H1 (cell line): Measurements from ENCODE around the gene CCDC183. TPM values are rescaled to one million over a fixed set of nuclear protein-coding genes. Genes with fewer than 3 reads are reported as not detected.

ENCODE experiments used
- CTCF ChIA-PET: fragments of 300-600 bp; sonication (Branson Sonifier 250); formaldehyde crosslinking; loops from one replicate; lab custom pipeline; 2021; ENCODE audit not compliant: partially characterized antibody; lab: Charles Lee
- POLR2A ChIA-PET: fragments of 300-600 bp; sonication (Branson Sonifier 250); formaldehyde crosslinking; loops from one replicate; lab custom pipeline; 2021; ENCODE audit warnings: inconsistent platforms; ENCODE audit not compliant: partially characterized antibody; lab: Charles Lee
- DNase-seq, 2 experiments: peaks; one replicate each; pipeline versions ENCODE4 v3.0.0 to v3.0.0-alpha.2; 2010 to 2022; ENCODE audit warnings: low spot score in 2 of 2, low read depth in 1 of 2, mixed read lengths in 1 of 2
- FAIRE-seq: peaks from 2 replicates; lab custom pipeline; 2011; peaks lifted over from hg19 to GRCh38; lab: Jason Lieb, UNC
- H2AFZ ChIP-seq: 2 replicates; pipeline ENCODE4 v1.8.1; 2012; ENCODE audit warnings: low read length, inconsistent platforms
- H2AK5ac ChIP-seq: 2 replicates; pipeline ENCODE4 v1.6.1; 2013; ENCODE audit warnings: low read depth, low read length
- H2BK120ac ChIP-seq: replicated peaks from 2 replicates; pipeline ENCODE3; 2013; ENCODE audit warnings: low read depth, low read length, inconsistent platforms
- H2BK12ac ChIP-seq: 2 replicates; pipeline ENCODE4 v1.6.1; 2013; ENCODE audit warnings: low read depth, low read length
- H2BK15ac ChIP-seq: 2 replicates; pipeline ENCODE4 v1.6.1; 2013; ENCODE audit warnings: low read length
- H2BK20ac ChIP-seq: 2 replicates; pipeline ENCODE4 v1.6.1; 2013; ENCODE audit warnings: low read length
- H2BK5ac ChIP-seq: 2 replicates; pipeline ENCODE4 v1.6.1; 2013; ENCODE audit warnings: low read depth, low read length
- H3K14ac ChIP-seq: 2 replicates; pipeline ENCODE4 v1.6.1; 2013; ENCODE audit warnings: inconsistent platforms; ENCODE audit not compliant: insufficient read length
- H3K18ac ChIP-seq: 2 replicates; pipeline ENCODE4 v1.6.1; 2013; ENCODE audit warnings: low read length; ENCODE audit errors: extremely low read depth
- H3K23ac ChIP-seq: 2 replicates; pipeline ENCODE4 v1.6.1; 2013; ENCODE audit warnings: inconsistent platforms; ENCODE audit not compliant: insufficient read length
- H3K23me2 ChIP-seq: 2 replicates; pipeline ENCODE4 v1.6.1; 2013; ENCODE audit warnings: low read depth, low read length
- H3K27ac ChIP-seq: 2 replicates; pipeline ENCODE4 v1.6.1; 2011; ENCODE audit warnings: low read depth, low read length, inconsistent platforms
- H3K27me3 ChIP-seq, 4 experiments: replicated peaks in 1 of 4; 1 replicate in 1 of 4; 2 replicates in 3 of 4; pipeline versions ENCODE4 v1.6.1 to v1.8.1; 2011 to 2013; ENCODE audit warnings: low read length in 3 of 4, mild to moderate bottlenecking in 3 of 4, inconsistent platforms in 2 of 4, mixed read lengths in 2 of 4, moderate library complexity in 1 of 4; ENCODE audit not compliant: control insufficient read depth in 3 of 4, insufficient read depth in 3 of 4; ENCODE audit errors: extremely low read depth in 1 of 4
- H3K36me3 ChIP-seq, 4 experiments: 2 replicates each; pipeline versions ENCODE4 v1.6.1 to v1.8.1; 2011 to 2013; ENCODE audit warnings: mild to moderate bottlenecking in 4 of 4, low read length in 3 of 4, moderate library complexity in 2 of 4, control low read depth in 1 of 4, inconsistent platforms in 1 of 4; ENCODE audit not compliant: insufficient read depth in 4 of 4, control insufficient read depth in 2 of 4
- H3K4ac ChIP-seq: replicated peaks from 2 replicates; pipeline ENCODE3; 2013; ENCODE audit warnings: low read length, low read depth, mixed read lengths, inconsistent platforms; ENCODE audit not compliant: insufficient read length
- H3K4me1 ChIP-seq, 4 experiments: replicated peaks in 1 of 4; 1 replicate in 1 of 4; 2 replicates in 3 of 4; pipeline versions ENCODE4 v1.6.1 to v1.8.1; 2011 to 2013; ENCODE audit warnings: low read length in 3 of 4, inconsistent platforms in 2 of 4, mixed read lengths in 1 of 4; ENCODE audit not compliant: insufficient read depth in 4 of 4, control insufficient read depth in 3 of 4
- H3K4me2 ChIP-seq, 2 experiments: 2 replicates each; pipeline versions ENCODE4 v1.6.1 to v1.8.1; 2011 to 2013; ENCODE audit warnings: low read depth in 2 of 2, low read length in 2 of 2, control low read depth in 1 of 2, inconsistent platforms in 1 of 2, mild to moderate bottlenecking in 1 of 2; ENCODE audit not compliant: insufficient read depth in 1 of 2
- H3K4me3 ChIP-seq, 4 experiments: fragments of 200-600, 300-600 bp in 1 of 4; sonication (generic), shearing (Covaris generic), sonication (Bioruptor Twin) in 1 of 4; 2 replicates each; pipeline versions ENCODE4 v1.5.1 to v1.8.1; 2011 to 2016; ENCODE audit warnings: low read length in 4 of 4, low read depth in 3 of 4, control low read depth in 2 of 4, inconsistent platforms in 2 of 4, mild to moderate bottlenecking in 2 of 4, mixed read lengths in 1 of 4, moderate library complexity in 1 of 4; ENCODE audit not compliant: insufficient read depth in 2 of 4; ENCODE audit errors: extremely low read depth in 1 of 4
- H3K56ac ChIP-seq: replicated peaks from 2 replicates; pipeline ENCODE3; 2013; ENCODE audit warnings: low read depth, mild to moderate bottlenecking, mixed read lengths, low read length, inconsistent platforms; ENCODE audit not compliant: insufficient read length
- H3K79me1 ChIP-seq: 2 replicates; pipeline ENCODE4 v1.6.1; 2013; ENCODE audit warnings: low read depth, low read length, control low read depth
- H3K79me2 ChIP-seq, 2 experiments: 2 replicates each; pipeline versions ENCODE4 v1.6.1 to v1.8.1; 2012 to 2013; ENCODE audit warnings: low read length in 2 of 2, mild to moderate bottlenecking in 2 of 2, inconsistent platforms in 1 of 2; ENCODE audit not compliant: insufficient read depth in 2 of 2, control insufficient read depth in 1 of 2
- H3K9ac ChIP-seq, 4 experiments: replicated peaks in 1 of 4; 1 replicate in 1 of 4; 2 replicates in 3 of 4; pipeline versions ENCODE4 v1.6.1 to v1.8.1; 2011 to 2013; ENCODE audit warnings: low read depth in 3 of 4, low read length in 3 of 4, control low read depth in 2 of 4, mild to moderate bottlenecking in 2 of 4, moderate library complexity in 2 of 4, inconsistent platforms in 1 of 4; ENCODE audit errors: extremely low read depth in 1 of 4
- H3K9me3 ChIP-seq, 2 experiments: 2 replicates each; pipeline versions ENCODE4 v1.6.1 to v1.8.1; 2012 to 2013; ENCODE audit warnings: mild to moderate bottlenecking in 2 of 2, moderate library complexity in 2 of 2, control low read depth in 1 of 2, inconsistent platforms in 1 of 2, low read depth in 1 of 2, low read length in 1 of 2, mixed read lengths in 1 of 2; ENCODE audit not compliant: insufficient read depth in 2 of 2
- H4K20me1 ChIP-seq, 2 experiments: replicated peaks in 1 of 2; 2 replicates each; pipeline versions ENCODE3 to v1.8.1; 2011 to 2013; ENCODE audit warnings: inconsistent platforms in 2 of 2, low read length in 2 of 2, mild to moderate bottlenecking in 1 of 2; ENCODE audit not compliant: insufficient read depth in 2 of 2, control insufficient read depth in 1 of 2
- H4K5ac ChIP-seq: 2 replicates; pipeline ENCODE4 v1.6.1; 2013; ENCODE audit warnings: low read length, low read depth, mixed read lengths, inconsistent platforms; ENCODE audit not compliant: insufficient read length
- H4K8ac ChIP-seq: 2 replicates; pipeline ENCODE4 v1.8.0; 2013; ENCODE audit warnings: mild to moderate bottlenecking, moderate library complexity, low read length, inconsistent platforms; ENCODE audit not compliant: insufficient read depth; ENCODE audit errors: extremely low read depth
- H4K91ac ChIP-seq: replicated peaks from 2 replicates; pipeline ENCODE3; 2013; ENCODE audit warnings: low read length, mixed read lengths, inconsistent platforms; ENCODE audit not compliant: insufficient read length
- BCL11A ChIP-seq, 2 experiments: IDR thresholded peaks; one replicate each; pipeline ENCODE4 v1.6.1; 2011; ENCODE audit warnings: low read depth in 2 of 2, low read length in 2 of 2, mild to moderate bottlenecking in 2 of 2
- KDM4A ChIP-seq: IDR thresholded peaks from one replicate; pipeline ENCODE4 v1.7.1; 2012; ENCODE audit warnings: low read depth, mild to moderate bottlenecking, moderate library complexity, low read length, inconsistent platforms; ENCODE audit not compliant: severe bottlenecking
- NRF1 ChIP-seq: IDR thresholded peaks from 2 replicates; pipeline ENCODE4 v1.6.1; 2011; ENCODE audit warnings: mild to moderate bottlenecking, low read depth, low read length, improper control_type of control experiment
- POLR2A ChIP-seq, 2 experiments: IDR thresholded peaks; 1 replicate in 1 of 2; 2 replicates in 1 of 2; pipeline ENCODE4 v1.6.1; 2011; ENCODE audit warnings: low read depth in 2 of 2, low read length in 2 of 2, mild to moderate bottlenecking in 2 of 2; ENCODE audit errors: control extremely low read depth in 1 of 2
- SIN3A ChIP-seq, 2 experiments: IDR thresholded peaks in 1 of 2; conservative IDR thresholded peaks in 1 of 2; 2 replicates each; pipeline ENCODE4 v1.6.1; 2011 to 2012; ENCODE audit warnings: low read length in 2 of 2, improper control_type of control experiment in 1 of 2, low read depth in 1 of 2, mild to moderate bottlenecking in 1 of 2
- SIRT6 ChIP-seq: IDR thresholded peaks from one replicate; pipeline ENCODE4 v1.7.1; 2012; ENCODE audit warnings: low read length, inconsistent platforms
- SRF ChIP-seq: IDR thresholded peaks from 2 replicates; pipeline ENCODE4 v1.6.1; 2011; ENCODE audit warnings: mild to moderate bottlenecking, low read depth, low read length, moderate library complexity
- TAF7 ChIP-seq: optimal IDR thresholded peaks from 2 replicates; pipeline ENCODE3; 2011; ENCODE audit warnings: low read depth, mild to moderate bottlenecking, inconsistent platforms, low read length, moderate library complexity, borderline replicate concordance
- WGBS, 2 experiments: shearing (Covaris generic) in 1 of 2; methylation state at CpG; one replicate each; pipeline versions ENCODE4 v1.1.6 to v1.1.7; 2013 to 2015; ENCODE audit warnings: low lambda C conversion rate in 2 of 2, mixed read lengths in 2 of 2, inconsistent platforms in 1 of 2, low coverage in 1 of 2, missing lambda C conversion rate in 1 of 2; ENCODE audit not compliant: insufficient replicate concordance in 2 of 2, insufficient coverage in 1 of 2, insufficient read length in 1 of 2; ENCODE audit errors: extremely low coverage in 1 of 2, missing lambda C conversion rate in 1 of 2; 5-methylcytosine and 5-hydroxymethylcytosine counted together
- polyA plus RNA-seq, 7 experiments: library from polyadenylated mRNA; depleted of rRNA in 3 of 7; stranded (reverse) in 5 of 7; unstranded in 2 of 7; fragments of >200 nt in 5 of 7; fragments of 200-250 nt in 2 of 7; gene quantifications; 1 replicate in 5 of 7; 2 replicates in 1 of 7; 4 replicates in 1 of 7; pipeline versions ENCODE4 v1.2.1 to v1.2.3, GENCODE V29; 2011 to 2013; ENCODE audit warnings: missing spikeins in 2 of 7, mixed read lengths in 2 of 7
- total RNA-seq: library from RNA; stranded (reverse); fragmentation: NEBNext Ultra II Directional; extraction: Animal tissue kit (Norgen Biotek cat#: 25700); gene quantifications from 2 replicates; pipeline ENCODE4 v1.2.1, GENCODE V29; 2021
- TF ChIP-seq, protein P1 (sequence below): IDR thresholded peaks from 2 replicates; pipeline ENCODE4 v1.6.1; 2012; ENCODE audit warnings: inconsistent platforms

The CCDC183 gene
- total and polyA plus RNA-seq, 2 of the 8 experiments (the other 6 are each of a cell fraction or from before 2014, with no cell fraction given) = 0.51 to 1.6 TPM

DNA sequence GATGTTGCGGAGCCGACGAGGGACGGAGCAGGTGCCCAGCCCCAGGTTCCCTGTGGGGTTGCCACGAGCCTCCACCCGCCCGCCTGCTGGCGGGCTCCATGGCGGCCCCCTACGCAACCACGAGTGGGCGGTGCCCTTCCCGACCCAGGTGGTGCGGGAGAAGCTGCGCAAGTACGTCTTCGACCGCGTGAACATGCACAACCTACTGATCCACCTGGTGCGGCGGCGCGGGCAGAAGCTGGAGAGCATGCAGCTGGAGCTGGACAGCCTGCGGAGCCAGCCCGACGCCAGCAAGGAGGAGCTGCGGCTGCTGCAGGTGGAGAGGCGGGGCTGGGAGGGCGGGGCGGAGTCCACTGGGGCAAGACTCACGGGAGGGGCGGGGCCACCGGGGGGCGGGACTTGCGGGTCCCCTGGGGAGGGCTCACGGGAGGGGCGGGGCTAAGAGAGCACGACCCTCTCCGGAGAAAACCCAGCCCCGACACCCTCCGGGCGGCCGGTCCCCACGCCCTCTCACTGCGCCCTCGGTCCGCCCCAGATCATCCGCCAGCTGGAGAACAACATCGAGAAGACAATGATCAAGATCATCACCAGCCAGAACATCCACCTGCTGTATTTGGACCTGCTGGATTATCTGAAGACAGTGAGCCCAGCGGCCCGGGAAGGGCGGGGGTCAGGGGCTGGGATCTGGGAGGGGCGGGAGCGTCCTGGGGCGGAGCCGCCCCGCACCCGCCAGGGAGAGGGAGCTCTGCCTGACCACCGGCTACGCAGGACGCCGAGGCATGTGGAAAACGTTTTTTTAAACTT lies 3.9 kb downstream of the CCDC183 start:
- Histone ChIP-seq H3K4me2 (peak overlapping the region; percentile 93 to 96), H2BK20ac (no peak overlapping the region), H2BK12ac (no peak overlapping the region), H2BK15ac (no peak overlapping the region), H2AK5ac (no peak overlapping the region), H3K14ac (no peak overlapping the region), H3K4me3 (peak overlapping the region; percentile 52 to 76 (median 64)), H3K27me3 (peaks cover 0 to 26% (median 13%) of the 10 kb centered on the region in 4 experiments; a peak in 5 of 7 replicates), H3K4me1 (peaks cover 0 to 17% (median 10%) of the 10 kb centered on the region in 4 experiments; a peak in 6 of 7 replicates), H3K23ac (no peak overlapping the region), H2BK120ac (no peak overlapping the region), H3K36me3 (no peaks in the 10 kb centered on the region), H3K23me2 (peaks cover 15% of the 10 kb centered on the region; the same call in 1 of the 2 replicates), H3K79me2 (no peaks in the 10 kb centered on the region), H4K91ac (no peak overlapping the region), H2AFZ (peak overlapping the region; percentile 84; the same call in 1 of the 2 replicates), H4K20me1 (peaks cover 0 to 2% of the 10 kb centered on the region in 2 experiments), H3K9me3 (no peaks in the 10 kb centered on the region), H3K18ac (peak overlapping the region; percentile 71), H4K5ac (no peak overlapping the region), H3K56ac (no peak overlapping the region), H3K27ac (no peak overlapping the region), H3K79me1 (no peaks in the 10 kb centered on the region), H4K8ac (peak overlapping the region; percentile 11; the same call in 1 of the 2 replicates), H3K4ac (peak overlapping the region; percentile 32), H3K9ac (peak overlapping the region in 1 of 4 experiments; percentile 78; a peak in 2 of 7 replicates), H2BK5ac (no peak overlapping the region)
- POLR2A ChIA-PET = interaction anchor here (0.9 to 2.2 kb wide), 6 partner anchors 9 to 223 kb away, joined by 3 to 12 read pairs (median 4); partner anchors contain the start of genes AJM1, RABL6 and TRAF2
- FAIRE-seq = no peak
- WGBS, 2 experiments = 2% methylated on average over 49 of the region's 63 CpGs; no CpG with 5 or more reads in 1 of the 2 experiments
- peak; percentile 70 to 91 for DNase-seq
- CTCF ChIA-PET = interaction anchor here (0.6 to 5.2 kb wide), 13 partner anchors 8 to 969 kb away, joined by 3 to 35 read pairs (median 3); partner anchors contain the start of genes AJM1 and SSNA1
- TF ChIP-seq BCL11A (IDR thresholded peaks at IDR 0.05; ENCODE audit: low read depth in 2 of 2, low read length in 2 of 2) = no peak
- TF ChIP-seq SIRT6 = no peak
- TF ChIP-seq SRF = no peak
- peak in 1 of 2 experiments; percentile 79; a peak in 2 of 4 replicates for TF ChIP-seq SIN3A (conservative IDR thresholded peaks at IDR 0.05 in 1 of 2, IDR thresholded peaks at IDR 0.05 in 1 of 2; ENCODE audit: low read depth in 1 of 2, low read length in 2 of 2)
- peak in 1 of 2 experiments; percentile 28; a peak in 1 of 3 replicates for TF ChIP-seq POLR2A (IDR thresholded peaks at IDR 0.05; ENCODE audit: control extremely low read depth in 1 of 2, low read depth in 2 of 2, low read length in 2 of 2)
- TF ChIP-seq TAF7 = peak; percentile 15
- TF ChIP-seq KDM4A = peak; percentile 91
- no peak for TF ChIP-seq NRF1
- TF ChIP-seq, protein P1, sequence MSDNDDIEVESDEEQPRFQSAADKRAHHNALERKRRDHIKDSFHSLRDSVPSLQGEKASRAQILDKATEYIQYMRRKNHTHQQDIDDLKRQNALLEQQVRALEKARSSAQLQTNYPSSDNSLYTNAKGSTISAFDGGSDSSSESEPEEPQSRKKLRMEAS = peak; percentile 92
